Lower leg skin (tissue), 3 donors: ENCODE measurements around the gene CDH23.

Source experiments
- CTCF ChIP-seq, 3 donors: fragments of 450-650 bp; IDR thresholded peaks; one replicate each; pipeline ENCODE4 v1.5.1; 2016; ENCODE audit warnings: antibody characterized with exemption in 3 of 3, mild to moderate bottlenecking in 3 of 3, moderate library complexity in 2 of 3
- POLR2A ChIP-seq, 2 donors: fragments of 450-650 bp; IDR thresholded peaks; one replicate each; pipeline ENCODE4 v1.6.1; 2016 to 2017; ENCODE audit warnings: antibody characterized with exemption in 2 of 2, mild to moderate bottlenecking in 1 of 2, moderate library complexity in 1 of 2

- TF ChIP-seq POLR2A (IDR thresholded peaks at IDR 0.05) (no peak), CTCF (IDR thresholded peaks at IDR 0.05) (no peak)
These were observed 181.3 kb downstream of the CDH23 start for GRCh38 chr10:71578069-71578468.
